HG03108 (cell line): Measurements from ENCODE around the gene PIK3R2.
A peak's percentile ranks its signal among the peaks of the same experiment; 100 is the strongest.
"Not testable (repeated sequence)": the region's sequence is repeated elsewhere in the genome, so short reads cannot be mapped to it uniquely, and the experiment has no call there.

Experiments used
- ATAC-seq: cut with Tn5 transposase; IDR thresholded peaks from one replicate; pipeline ENCODE4 v1.9.1; 2021; ENCODE audit warnings: moderate library complexity; ENCODE audit not compliant: unreplicated experiment

The PIK3R2 gene

GRCh38 chr19:18152817-18153555 is at the start of gene PIK3R2:
Gene PIK3R2, plus strand, starts transcription at chr19:18153163. Its CDS starts 2,717 bp downstream, at chr19:18155880.
- ATAC-seq, result peak; percentile 66

GRCh38 chr19:18104793-18105131 is 48.2 kb upstream of the PIK3R2 start:
- no peak for ATAC-seq

- not testable (repeated sequence) for ATAC-seq
Measured at GRCh38 chr19:18105259-18105658, 47.7 kb upstream of the PIK3R2 start.

GRCh38 chr19:18107235-18107634 is 45.7 kb upstream of the PIK3R2 start:
- no peak for ATAC-seq

- ATAC-seq, result no peak
Measured at GRCh38 chr19:18108897-18109296, 44.1 kb upstream of the PIK3R2 start.

GRCh38 chr19:18109341-18109732 is 43.6 kb upstream of the PIK3R2 start:
- no peak for ATAC-seq

- ATAC-seq, result no peak
Measured at GRCh38 chr19:18109733-18110608, 43.0 kb upstream of the PIK3R2 start.

GRCh38 chr19:18110609-18111232 is 42.2 kb upstream of the PIK3R2 start:
- ATAC-seq, result no peak

- no peak for ATAC-seq
Measured at GRCh38 chr19:18112989-18113478, 39.9 kb upstream of the PIK3R2 start.

- no peak for ATAC-seq
Measured at GRCh38 chr19:18113827-18114226, 39.1 kb upstream of the PIK3R2 start.

GRCh38 chr19:18114483-18114882 is 38.5 kb upstream of the PIK3R2 start:
- ATAC-seq, result no peak

GRCh38 chr19:18117364-18117691 is 35.6 kb upstream of the PIK3R2 start:
- no peak for ATAC-seq

- ATAC-seq, result peak; percentile 83
Measured at GRCh38 chr19:18117692-18118378, 35.1 kb upstream of the PIK3R2 start.

GRCh38 chr19:18118420-18119012 is 34.4 kb upstream of the PIK3R2 start:
- no peak for ATAC-seq

GRCh38 chr19:18119013-18119716 is 33.8 kb upstream of the PIK3R2 start:
- ATAC-seq, result no peak

- no peak for ATAC-seq
Measured at GRCh38 chr19:18119717-18120105, 33.3 kb upstream of the PIK3R2 start.

- no peak for ATAC-seq
Measured at GRCh38 chr19:18120127-18120526, 32.8 kb upstream of the PIK3R2 start.

GRCh38 chr19:18121166-18121565 is 31.8 kb upstream of the PIK3R2 start:
- ATAC-seq, result no peak

- ATAC-seq, result no peak
Measured at GRCh38 chr19:18122424-18122823, 30.5 kb upstream of the PIK3R2 start.
